GM18873 (cell line): ENCODE measurements around the gene ATP13A4.

ENCODE experiments used
- ATAC-seq: cut with Tn5 transposase; IDR thresholded peaks from one replicate; pipeline ENCODE4 v1.9.1; 2021; ENCODE audit warnings: mild to moderate bottlenecking, moderate library complexity, moderate number of reproducible peaks; ENCODE audit not compliant: unreplicated experiment, low FRiP score

The ATP13A4 gene

DNA sequence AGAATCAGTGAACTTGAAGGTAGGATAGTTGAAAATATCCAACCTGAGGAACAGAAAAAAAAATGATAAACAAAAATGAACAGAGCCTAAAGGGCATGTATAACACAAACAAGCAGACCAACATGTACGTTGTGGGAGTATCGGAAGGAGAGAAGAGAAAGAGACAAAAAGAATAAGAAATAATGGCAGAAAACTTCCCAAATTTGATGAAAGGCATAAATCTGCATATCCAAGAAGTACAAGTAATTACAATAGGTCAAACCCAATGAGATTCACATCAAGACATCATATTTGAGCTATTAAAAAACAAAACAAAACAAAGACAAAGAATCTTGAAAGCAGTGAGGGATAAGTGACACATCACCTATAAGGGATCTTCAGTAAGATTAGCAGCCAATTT, 138.1 kb downstream of the ATP13A4 start:
- ATAC-seq, result no peak

DNA sequence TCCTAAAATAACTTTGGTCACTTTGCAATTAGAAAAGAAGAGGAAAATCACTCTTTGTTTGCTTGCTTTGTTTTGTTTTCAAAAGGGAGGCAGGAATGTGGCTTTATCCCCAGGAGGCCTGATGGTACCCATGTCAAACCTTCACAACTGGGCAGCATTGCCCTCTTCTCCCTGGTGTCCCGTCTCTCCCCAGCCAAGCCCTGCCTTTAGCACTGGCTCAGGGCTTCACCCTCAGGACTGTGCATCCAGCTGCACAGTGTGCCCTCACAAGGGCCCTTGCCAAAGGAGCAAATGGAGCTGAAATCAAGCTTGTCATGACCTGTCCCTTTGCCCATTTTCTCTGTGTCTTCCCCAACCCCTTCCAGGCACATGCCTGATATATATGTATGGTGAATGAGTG, 147.0 kb downstream of the ATP13A4 start:
- no peak for ATAC-seq

DNA sequence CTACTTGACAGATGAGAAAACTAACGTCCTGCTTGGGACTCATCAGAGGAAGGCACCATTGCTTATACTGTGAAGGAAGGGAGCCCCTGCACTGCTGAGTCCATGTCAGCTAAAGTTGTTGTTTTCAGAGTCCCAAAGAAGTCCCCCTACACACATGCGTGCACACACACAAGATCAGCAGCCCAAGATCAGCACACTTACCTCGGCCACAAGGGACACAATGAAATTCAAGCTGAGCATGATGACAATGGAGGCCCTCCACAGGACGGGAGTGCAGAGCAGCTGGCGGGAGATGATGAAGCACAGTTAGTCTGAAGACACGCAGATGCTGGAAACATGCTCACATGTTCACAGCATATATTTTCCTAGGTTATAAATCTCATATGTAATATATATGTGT, 147.6 kb downstream of the ATP13A4 start:
- no peak for ATAC-seq

DNA sequence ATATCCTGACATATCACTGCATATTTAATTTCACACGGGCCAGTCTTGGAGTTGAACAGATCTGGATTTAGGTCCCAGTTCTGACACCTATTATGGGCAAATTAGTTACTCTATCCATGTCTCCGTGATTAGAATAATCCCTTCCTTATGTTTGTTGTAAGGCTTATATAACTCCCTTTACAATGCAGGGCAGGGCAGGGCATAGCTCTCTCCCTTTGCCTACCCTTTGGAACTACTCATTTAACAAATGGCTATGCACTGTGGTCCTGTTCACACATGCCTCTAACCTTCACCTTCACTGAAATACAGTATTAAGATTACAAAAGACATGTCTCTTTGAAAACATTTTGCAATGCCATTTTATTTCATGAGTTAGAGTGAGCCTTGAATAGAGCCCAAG, 151.4 kb downstream of the ATP13A4 start:
- ATAC-seq, result no peak

DNA sequence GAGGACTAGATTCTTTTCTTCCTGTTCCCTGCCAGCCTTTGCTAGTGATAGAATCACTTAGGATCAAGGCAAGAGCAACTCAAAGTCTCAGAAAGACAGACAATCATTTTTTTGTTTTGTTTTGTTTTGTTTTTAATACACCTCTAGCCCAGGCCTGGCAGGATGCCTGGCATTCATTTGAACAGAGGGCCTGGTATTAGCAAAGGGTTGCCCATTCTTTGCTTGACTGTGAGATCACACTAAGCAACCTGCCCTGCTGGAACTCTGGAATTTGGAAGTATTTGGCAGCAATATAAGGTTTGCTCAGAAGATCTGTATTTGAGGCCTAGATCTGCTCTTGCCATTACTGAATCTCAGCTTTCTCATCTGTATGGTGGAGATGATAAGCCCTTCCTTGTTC, 154.4 kb downstream of the ATP13A4 start:
- ATAC-seq, result no peak

DNA sequence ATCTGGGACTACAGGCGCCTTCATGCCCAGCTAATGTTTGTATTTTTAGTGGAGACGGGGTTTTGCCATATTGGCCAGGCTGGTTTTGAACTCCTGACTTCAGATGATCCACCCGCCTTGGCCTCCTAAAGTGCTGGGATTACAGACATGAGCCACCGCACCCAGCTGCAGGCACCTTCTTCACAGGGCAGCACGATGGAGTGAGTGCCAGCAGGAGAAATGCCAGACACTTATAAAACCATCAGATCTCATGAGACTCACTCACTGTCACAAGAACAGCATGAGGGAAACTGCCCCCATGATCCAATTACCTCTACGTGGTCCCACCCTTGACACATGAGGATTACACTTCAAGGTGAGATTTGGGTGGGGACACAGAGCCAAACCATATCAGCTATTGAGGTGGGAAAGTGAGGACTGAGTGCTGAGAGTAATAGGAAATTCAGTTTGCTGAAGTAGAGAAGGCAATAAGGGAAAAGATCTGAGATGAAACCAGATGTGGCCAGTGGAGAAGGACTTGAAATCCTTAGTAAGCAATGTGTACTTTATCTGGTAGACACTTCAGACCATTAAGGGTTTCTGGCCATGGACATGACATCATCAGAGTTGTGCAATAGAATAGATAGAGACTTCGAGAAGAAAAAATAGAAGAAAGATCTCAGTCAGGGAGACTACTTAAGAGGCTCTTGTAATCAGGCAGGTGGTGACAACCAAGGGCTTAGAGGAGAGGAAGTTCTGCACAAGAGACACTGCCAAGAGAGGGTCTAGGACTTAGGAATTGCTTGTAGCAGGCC, 158.0 kb downstream of the ATP13A4 start:
- no peak for ATAC-seq

DNA sequence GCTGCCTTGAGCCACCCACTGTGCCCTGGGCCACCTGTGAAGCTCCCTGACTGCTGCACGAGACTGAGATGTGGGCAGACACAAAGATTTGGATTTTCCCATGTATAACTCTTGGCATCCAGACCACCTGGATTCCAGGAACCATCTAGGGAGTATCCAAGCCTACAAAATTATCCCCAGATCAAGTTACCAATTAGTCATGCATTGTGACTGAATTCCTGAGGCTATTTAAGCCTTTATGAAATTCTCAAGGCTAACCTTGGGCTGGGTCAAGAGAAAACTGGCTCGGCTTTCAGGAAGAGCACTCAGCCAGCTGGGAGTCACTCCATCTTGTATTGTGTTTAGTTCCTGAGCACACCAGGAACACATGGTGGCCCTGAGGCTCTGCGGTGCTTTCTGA, 162.8 kb downstream of the ATP13A4 start:
- no peak for ATAC-seq

DNA sequence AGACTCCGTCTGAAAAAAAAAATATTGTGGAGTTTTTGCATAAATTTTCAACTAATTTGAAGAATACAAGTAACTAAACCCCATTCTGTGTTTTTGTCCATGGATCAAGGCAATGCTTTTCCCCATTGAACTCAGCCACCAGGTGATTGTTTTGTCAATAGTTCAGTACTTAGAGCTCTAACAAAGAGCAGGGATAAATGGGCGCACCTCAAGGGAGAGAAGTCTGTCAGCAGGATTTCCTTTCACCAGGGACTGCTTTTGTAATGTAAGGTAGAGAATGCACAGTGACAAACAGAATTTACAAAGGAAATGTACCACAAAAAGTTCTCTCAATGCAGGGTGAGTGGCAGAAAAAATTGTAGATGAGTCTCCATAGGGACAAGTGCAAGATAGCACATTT, 165.4 kb downstream of the ATP13A4 start:
- no peak for ATAC-seq

- no peak for ATAC-seq
Observed at GRCh38 chr3:193388361-193388760, 166.3 kb downstream of the ATP13A4 start.

- ATAC-seq, result no peak
Observed at GRCh38 chr3:193387596-193387995, 167.1 kb downstream of the ATP13A4 start.

DNA sequence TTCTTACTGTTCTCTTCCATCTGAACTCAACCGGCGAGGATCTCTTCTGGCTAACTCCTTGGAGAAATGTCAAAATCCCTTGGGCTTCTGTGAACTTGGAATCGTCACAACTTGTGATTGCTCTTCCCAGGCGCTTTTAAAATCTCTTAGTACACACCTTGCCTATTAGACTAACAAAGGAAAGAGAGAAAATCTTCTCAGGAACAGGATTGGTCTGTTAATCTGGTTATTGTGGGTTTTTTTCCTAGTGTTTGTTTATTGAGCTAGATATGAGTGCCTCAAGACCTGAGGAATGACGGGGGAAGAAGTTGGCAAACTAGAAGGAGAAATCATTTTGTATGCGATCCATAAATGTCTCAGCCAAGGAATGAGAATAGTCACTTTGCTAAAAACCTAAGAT, 176.0 kb downstream of the ATP13A4 start, which contains the start of gene ATP13A5:
Gene ATP13A5, minus strand, starts transcription at position 48 of the 400 bp plus-strand sequence. Its CDS starts 28 bp downstream, at position 20.
- ATAC-seq, result no peak

DNA sequence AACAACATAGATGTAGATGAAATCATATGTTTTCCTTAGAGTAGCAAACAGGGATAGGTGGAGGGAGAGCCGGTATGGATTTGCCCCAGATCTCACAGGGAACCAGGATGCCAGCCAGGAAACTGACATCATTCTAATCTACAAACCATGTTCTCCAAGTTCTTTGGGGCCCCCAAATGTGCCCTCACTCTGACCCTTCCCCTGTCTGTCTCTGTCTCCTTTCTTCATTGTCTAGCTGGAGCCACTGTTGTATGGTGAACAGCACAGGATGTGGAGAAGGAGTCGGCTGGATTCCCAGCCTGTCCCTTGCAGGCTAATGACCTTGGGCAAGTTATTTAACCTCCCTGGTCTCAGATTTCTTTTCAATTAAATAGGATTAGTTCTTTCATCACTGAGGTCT, 177.1 kb downstream of the ATP13A4 start:
- ATAC-seq, result no peak

- no peak for ATAC-seq
Observed at GRCh38 chr3:193375614-193376013, 179.1 kb downstream of the ATP13A4 start.

DNA sequence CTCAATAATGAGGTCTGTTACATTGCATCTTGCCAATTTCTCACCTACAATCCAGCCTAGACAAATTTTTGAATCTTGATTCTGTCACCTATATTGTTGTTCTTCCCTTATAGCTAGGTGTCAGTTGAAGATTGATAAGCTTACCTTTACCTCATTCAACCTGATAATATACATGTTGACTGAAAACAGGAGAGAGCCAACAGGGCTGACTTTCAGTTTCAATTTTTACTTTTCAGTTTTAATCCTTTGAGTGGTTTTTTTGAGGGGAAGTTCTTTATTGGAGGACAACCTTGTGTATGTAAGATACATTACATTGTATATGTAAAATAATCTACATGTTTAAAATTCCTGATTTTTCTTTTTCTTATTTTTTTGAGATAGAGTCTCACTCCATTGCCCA, 181.9 kb downstream of the ATP13A4 start:
- no peak for ATAC-seq

- no peak for ATAC-seq
Observed at GRCh38 chr3:193367868-193368267, 186.8 kb downstream of the ATP13A4 start.

DNA sequence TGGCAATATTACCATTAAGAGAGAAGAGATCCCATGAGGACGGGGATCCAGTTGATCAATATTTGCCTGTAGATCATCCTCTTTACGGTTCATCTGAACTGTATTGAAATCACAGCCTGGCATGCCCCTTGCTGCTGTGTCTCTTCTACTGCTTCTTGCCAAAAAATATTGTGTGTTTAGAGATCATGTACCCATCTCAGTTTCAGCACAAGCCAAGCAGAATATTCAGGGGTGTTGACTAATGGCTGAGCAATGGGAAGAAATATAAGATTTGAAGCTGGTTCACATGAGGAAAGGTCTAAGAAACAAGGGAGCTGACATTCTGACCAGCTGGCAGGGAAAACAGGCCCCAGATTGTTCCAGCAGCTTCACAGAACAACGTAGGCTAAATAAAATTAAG, 197.4 kb downstream of the ATP13A4 start:
- no peak for ATAC-seq

DNA sequence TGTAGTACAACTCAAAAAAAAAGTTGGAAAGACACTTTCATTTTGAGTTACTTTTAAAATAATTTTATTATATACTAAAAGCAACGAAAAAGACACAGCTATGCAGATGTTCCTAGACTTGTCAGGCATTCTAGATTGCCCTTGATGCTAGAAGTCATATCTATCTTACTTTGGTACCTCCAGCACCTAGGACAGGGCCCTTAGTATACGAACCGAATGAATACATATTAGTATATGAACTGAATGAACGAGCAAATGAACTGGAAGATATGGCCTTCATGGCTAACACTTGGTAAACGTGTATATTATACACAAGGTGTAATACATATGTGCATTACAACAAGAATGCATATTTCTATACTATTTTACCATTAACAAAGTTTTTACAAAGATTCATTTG, 200.3 kb downstream of the ATP13A4 start:
- ATAC-seq, result no peak
